ENCODE data around the gene APOBEC4.

Gene APOBEC4

DNA sequence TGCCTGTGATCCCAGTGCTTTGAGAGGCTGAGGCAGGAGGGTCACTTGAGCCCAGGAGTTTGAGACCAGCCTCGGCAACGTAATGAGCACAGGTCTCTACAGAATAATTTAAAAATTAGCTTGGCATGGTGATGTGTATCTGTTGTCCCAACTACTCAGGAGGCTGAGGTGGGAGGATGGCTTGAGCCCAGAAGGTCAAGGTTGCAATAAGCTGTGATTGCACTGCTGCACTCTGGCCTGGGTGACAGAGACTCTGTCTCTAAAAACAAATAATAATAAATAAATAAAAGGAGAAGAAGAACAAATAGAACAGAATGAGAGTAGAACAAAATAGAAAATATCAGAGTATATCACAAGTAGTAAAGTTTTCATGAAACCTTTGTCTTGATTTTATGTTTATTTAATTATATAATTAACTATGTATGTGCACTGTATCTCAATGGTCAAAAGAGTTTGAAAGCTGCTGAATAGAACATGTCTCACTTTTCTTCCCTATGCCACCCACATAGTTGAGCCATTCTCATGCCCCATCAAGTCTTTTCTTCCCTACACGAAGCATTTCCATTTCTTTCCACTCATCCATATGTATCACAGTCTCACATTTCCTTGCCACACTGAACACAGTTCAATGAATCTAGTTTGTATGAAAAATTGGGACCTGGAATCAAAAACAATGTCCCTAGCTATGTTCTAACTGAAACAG, 22.9 kb upstream of the APOBEC4 start:
- TF ChIP-seq POLR2AphosphoS5 (IDR thresholded peaks at IDR 0.05; ENCODE audit: low read depth, low read length) (no peak), FOXP2 (optimal IDR thresholded peaks at IDR 0.05; ENCODE audit: borderline replicate concordance, extremely low read depth, extremely low read length, insufficient read depth) (no peak), SIN3A (IDR thresholded peaks at IDR 0.05; ENCODE audit: borderline replicate concordance, insufficient read depth, low read length) (no peak), TAF1 (IDR thresholded peaks at IDR 0.05; ENCODE audit: borderline replicate concordance, insufficient read depth, low read length) (no peak)
- TF ChIP-seq, protein P1, sequence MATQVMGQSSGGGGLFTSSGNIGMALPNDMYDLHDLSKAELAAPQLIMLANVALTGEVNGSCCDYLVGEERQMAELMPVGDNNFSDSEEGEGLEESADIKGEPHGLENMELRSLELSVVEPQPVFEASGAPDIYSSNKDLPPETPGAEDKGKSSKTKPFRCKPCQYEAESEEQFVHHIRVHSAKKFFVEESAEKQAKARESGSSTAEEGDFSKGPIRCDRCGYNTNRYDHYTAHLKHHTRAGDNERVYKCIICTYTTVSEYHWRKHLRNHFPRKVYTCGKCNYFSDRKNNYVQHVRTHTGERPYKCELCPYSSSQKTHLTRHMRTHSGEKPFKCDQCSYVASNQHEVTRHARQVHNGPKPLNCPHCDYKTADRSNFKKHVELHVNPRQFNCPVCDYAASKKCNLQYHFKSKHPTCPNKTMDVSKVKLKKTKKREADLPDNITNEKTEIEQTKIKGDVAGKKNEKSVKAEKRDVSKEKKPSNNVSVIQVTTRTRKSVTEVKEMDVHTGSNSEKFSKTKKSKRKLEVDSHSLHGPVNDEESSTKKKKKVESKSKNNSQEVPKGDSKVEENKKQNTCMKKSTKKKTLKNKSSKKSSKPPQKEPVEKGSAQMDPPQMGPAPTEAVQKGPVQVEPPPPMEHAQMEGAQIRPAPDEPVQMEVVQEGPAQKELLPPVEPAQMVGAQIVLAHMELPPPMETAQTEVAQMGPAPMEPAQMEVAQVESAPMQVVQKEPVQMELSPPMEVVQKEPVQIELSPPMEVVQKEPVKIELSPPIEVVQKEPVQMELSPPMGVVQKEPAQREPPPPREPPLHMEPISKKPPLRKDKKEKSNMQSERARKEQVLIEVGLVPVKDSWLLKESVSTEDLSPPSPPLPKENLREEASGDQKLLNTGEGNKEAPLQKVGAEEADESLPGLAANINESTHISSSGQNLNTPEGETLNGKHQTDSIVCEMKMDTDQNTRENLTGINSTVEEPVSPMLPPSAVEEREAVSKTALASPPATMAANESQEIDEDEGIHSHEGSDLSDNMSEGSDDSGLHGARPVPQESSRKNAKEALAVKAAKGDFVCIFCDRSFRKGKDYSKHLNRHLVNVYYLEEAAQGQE (IDR thresholded peaks at IDR 0.05; ENCODE audit: insufficient read depth in 1 of 2, low read depth in 2 of 2, low read length in 2 of 2): no peak

- no peak for TF ChIP-seq FOXP2 (optimal IDR thresholded peaks at IDR 0.05; ENCODE audit: borderline replicate concordance, extremely low read depth, extremely low read length, insufficient read depth)
- no peak for TF ChIP-seq POLR2AphosphoS5 (IDR thresholded peaks at IDR 0.05; ENCODE audit: low read depth, low read length)
- no peak for TF ChIP-seq SIN3A (IDR thresholded peaks at IDR 0.05; ENCODE audit: borderline replicate concordance, insufficient read depth, low read length)
Measured at GRCh38 chr1:183675381-183675780, 22.3 kb upstream of the APOBEC4 start.

DNA sequence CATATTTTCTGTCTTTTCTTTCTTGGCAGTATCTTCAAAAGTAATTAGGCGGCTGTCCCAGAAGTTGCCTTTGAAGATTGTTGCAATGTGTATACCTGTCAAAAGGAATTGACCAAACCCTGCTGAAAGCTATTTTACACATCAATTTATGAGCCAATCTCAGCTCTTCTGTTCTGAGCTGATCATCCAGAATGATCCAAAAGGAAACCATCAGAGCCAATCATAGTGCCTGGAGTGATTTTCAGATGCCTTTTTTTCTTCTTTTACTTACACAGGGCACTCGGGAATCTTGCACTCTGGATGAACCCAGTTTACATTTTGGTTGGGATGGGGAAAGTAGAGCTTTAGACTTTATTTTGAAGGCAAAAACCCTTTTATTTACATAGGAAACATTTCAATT, 21.8 kb upstream of the APOBEC4 start:
- TF ChIP-seq SIN3A (IDR thresholded peaks at IDR 0.05; ENCODE audit: borderline replicate concordance, insufficient read depth, low read length): no peak
- TF ChIP-seq, protein P1 (IDR thresholded peaks at IDR 0.05; ENCODE audit: insufficient read depth in 1 of 2, low read depth in 2 of 2, low read length in 2 of 2): no peak
- no peak for TF ChIP-seq POLR2AphosphoS5 (IDR thresholded peaks at IDR 0.05; ENCODE audit: low read depth, low read length)
- no peak for TF ChIP-seq TAF1 (IDR thresholded peaks at IDR 0.05; ENCODE audit: borderline replicate concordance, insufficient read depth, low read length)
- no peak for TF ChIP-seq FOXP2 (optimal IDR thresholded peaks at IDR 0.05; ENCODE audit: borderline replicate concordance, extremely low read depth, extremely low read length, insufficient read depth)

GRCh38 chr1:183674339-183674738, 21.2 kb upstream of the APOBEC4 start:
- TF ChIP-seq, protein P1 (IDR thresholded peaks at IDR 0.05; ENCODE audit: insufficient read depth in 1 of 2, low read depth in 2 of 2, low read length in 2 of 2): no peak

DNA sequence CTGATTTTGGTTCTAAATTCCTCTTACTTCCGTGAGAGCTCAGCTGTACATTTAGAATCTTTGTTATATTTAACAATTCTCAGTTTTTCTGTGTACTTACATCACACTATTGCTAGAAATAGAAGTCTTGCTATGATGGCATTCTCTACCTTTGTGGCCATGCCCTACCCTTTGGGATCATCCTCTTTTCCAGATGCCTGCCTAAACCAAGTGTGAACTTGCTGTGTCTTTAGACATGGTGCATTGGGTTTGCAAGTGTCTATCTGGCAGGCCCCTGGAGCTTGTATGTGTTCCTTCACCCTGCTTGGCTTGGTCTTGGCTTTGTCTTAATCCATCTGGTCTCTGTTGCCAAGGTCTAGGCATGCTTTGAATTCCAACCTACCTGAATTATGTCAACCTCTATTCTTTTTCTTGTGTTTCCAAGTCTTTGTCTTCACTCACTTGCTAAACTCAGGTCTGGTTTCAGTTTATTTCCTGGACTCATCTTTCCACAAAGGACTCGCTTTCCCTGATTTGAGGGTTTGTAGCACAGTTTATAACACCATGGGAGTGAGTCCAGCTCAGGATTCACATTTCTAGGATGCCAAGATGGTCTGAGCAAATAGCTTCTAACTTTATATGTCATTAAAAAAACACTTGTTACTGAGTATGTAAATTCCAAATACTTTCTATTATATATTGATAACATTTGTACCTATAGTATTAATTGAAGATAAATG, 20.6 kb upstream of the APOBEC4 start:
- TF ChIP-seq FOXP2 (optimal IDR thresholded peaks at IDR 0.05; ENCODE audit: borderline replicate concordance, extremely low read depth, extremely low read length, insufficient read depth): no peak

DNA sequence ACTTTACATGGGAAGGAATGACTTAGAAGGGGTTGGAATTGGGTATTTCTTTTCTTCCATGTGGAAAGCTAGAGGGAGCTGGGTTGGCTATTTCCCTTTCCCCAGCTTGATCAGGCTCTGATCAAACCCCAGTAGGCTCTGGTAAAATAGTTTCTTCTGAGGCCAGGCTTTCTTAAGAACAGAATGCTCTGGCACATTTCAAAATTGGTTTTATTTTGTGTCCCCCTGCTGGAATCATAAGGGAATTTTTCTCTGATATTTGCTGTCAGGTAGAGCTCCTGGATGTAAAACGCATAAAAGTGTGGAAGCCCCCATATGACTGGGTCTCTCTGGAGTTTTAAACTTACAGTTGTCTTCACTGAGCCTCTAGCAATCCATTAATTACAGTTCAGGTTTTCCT, 17.1 kb upstream of the APOBEC4 start:
- TF ChIP-seq, protein P1 (IDR thresholded peaks at IDR 0.05; ENCODE audit: insufficient read depth in 1 of 2, low read depth in 2 of 2, low read length in 2 of 2): no peak
- no peak for TF ChIP-seq FOXP2 (optimal IDR thresholded peaks at IDR 0.05; ENCODE audit: borderline replicate concordance, extremely low read depth, extremely low read length, insufficient read depth)
- TF ChIP-seq TAF1 (IDR thresholded peaks at IDR 0.05; ENCODE audit: borderline replicate concordance, insufficient read depth, low read length): no peak
- no peak for TF ChIP-seq POLR2AphosphoS5 (IDR thresholded peaks at IDR 0.05; ENCODE audit: low read depth, low read length)
- TF ChIP-seq SIN3A (IDR thresholded peaks at IDR 0.05; ENCODE audit: borderline replicate concordance, insufficient read depth, low read length): no peak

Measured in PFSK-1 (cell line).